HepG2 (cell line): ENCODE measurements around the gene TNP1. TPM values are rescaled to one million over a fixed set of nuclear protein-coding genes. Genes with fewer than 3 reads are reported as not detected.

Source experiments
- DR1 ChIP-seq: sonication (generic); formaldehyde crosslinking; IDR thresholded peaks from 2 replicates; pipeline ENCODE4 v1.8.0; 2021; ENCODE audit warnings: mild to moderate bottlenecking, missing genetic modification reagents, inconsistent platforms
- EP300 ChIP-seq, 3 experiments: sonication (generic) in 1 of 3; formaldehyde crosslinking in 1 of 3; IDR thresholded peaks; 2 replicates each; pipeline versions ENCODE4 v1.5.1 to v1.6.1; 2011 to 2020; ENCODE audit warnings: low read depth in 2 of 3, low read length in 2 of 3, borderline replicate concordance in 1 of 3, improper control_type of control experiment in 1 of 3, mild to moderate bottlenecking in 1 of 3, missing genetic modification reagents in 1 of 3, moderate library complexity in 1 of 3
- ESRRA ChIP-seq: sonication (generic); formaldehyde crosslinking; IDR thresholded peaks from 2 replicates; pipeline ENCODE4 v1.5.1; 2020; ENCODE audit warnings: mild to moderate bottlenecking, low read depth, missing genetic modification reagents
- FOSL2 ChIP-seq: sonication (generic); formaldehyde crosslinking; IDR thresholded peaks from 2 replicates; pipeline ENCODE4 v1.4.0; 2020; ENCODE audit warnings: missing genetic modification reagents
- FOXA3 ChIP-seq: IDR thresholded peaks from 2 replicates; pipeline ENCODE4 v1.6.1; 2016; ENCODE audit warnings: missing genetic modification reagents, missing compliant biosample characterization
- KDM3A ChIP-seq: IDR thresholded peaks from 2 replicates; pipeline ENCODE4 v1.6.1; 2018; ENCODE audit warnings: low read depth, missing compliant biosample characterization
- MAZ ChIP-seq, 2 experiments: sonication (generic) in 1 of 2; formaldehyde crosslinking in 1 of 2; IDR thresholded peaks; 2 replicates each; pipeline versions ENCODE4 v1.5.0 to v1.6.1; 2012 to 2020; ENCODE audit warnings: low read depth in 2 of 2, mild to moderate bottlenecking in 2 of 2, borderline replicate concordance in 1 of 2, improper control_type of control experiment in 1 of 2, low read length in 1 of 2, missing genetic modification reagents in 1 of 2, moderate library complexity in 1 of 2
- POGZ ChIP-seq: sonication (generic); formaldehyde crosslinking; IDR thresholded peaks from 2 replicates; pipeline ENCODE4 v1.4.0; 2020; ENCODE audit warnings: mild to moderate bottlenecking, missing genetic modification reagents
- RARA ChIP-seq: IDR thresholded peaks from 2 replicates; pipeline ENCODE4 v1.6.1; 2016; ENCODE audit warnings: missing genetic modification reagents, missing compliant biosample characterization
- SALL1 ChIP-seq: sonication (generic); formaldehyde crosslinking; IDR thresholded peaks from 2 replicates; pipeline ENCODE4 v1.8.0; 2022; ENCODE audit warnings: mild to moderate bottlenecking, missing genetic modification reagents
- ZFYVE20 ChIP-seq: sonication (generic); formaldehyde crosslinking; IDR thresholded peaks from 2 replicates; pipeline ENCODE4 v1.8.0; 2023; ENCODE audit warnings: low read depth, mild to moderate bottlenecking, moderate library complexity, missing genetic modification reagents, borderline replicate concordance
- ZNF12 ChIP-seq: sonication (generic); formaldehyde crosslinking; IDR thresholded peaks from 2 replicates; pipeline ENCODE4 v1.5.0; 2020; ENCODE audit warnings: missing genetic modification reagents
- ZNF20 ChIP-seq: sonication (generic); formaldehyde crosslinking; IDR thresholded peaks from 2 replicates; pipeline ENCODE4 v1.4.0; 2020; ENCODE audit warnings: mild to moderate bottlenecking, moderate library complexity, missing genetic modification reagents
- ZNF235 ChIP-seq: sonication (generic); formaldehyde crosslinking; IDR thresholded peaks from 2 replicates; pipeline ENCODE4 v1.8.1; 2023; ENCODE audit warnings: mild to moderate bottlenecking, missing genetic modification reagents, borderline replicate concordance
- ZNF251 ChIP-seq: sonication (generic); formaldehyde crosslinking; IDR thresholded peaks from 2 replicates; pipeline ENCODE4 v1.9.0; 2021; ENCODE audit warnings: mild to moderate bottlenecking, missing genetic modification reagents
- ZNF598 ChIP-seq: sonication (generic); formaldehyde crosslinking; IDR thresholded peaks from 2 replicates; pipeline ENCODE4 v1.5.1; 2020; ENCODE audit warnings: mild to moderate bottlenecking, missing genetic modification reagents, borderline replicate concordance
- ZNF7 ChIP-seq: IDR thresholded peaks from 2 replicates; pipeline ENCODE4 v1.6.1; 2016; ENCODE audit warnings: missing biosample characterization, missing genetic modification reagents
- polyA plus RNA-seq, 8 experiments: library from polyadenylated mRNA; depleted of rRNA in 3 of 8; stranded (reverse) in 7 of 8; unstranded in 1 of 8; fragments of >200 nt; fragmentation: Illumina TruSeq in 4 of 8; extraction: Trizol in 4 of 8; gene quantifications; 2 replicates each; pipeline versions ENCODE4 v1.2.1 to v1.2.3, GENCODE V29; 2011 to 2016; ENCODE audit warnings: low read depth in 4 of 8, missing spikeins in 1 of 8, mixed read lengths in 1 of 8; ENCODE audit not compliant: insufficient read depth in 1 of 8
- total RNA-seq, 5 experiments: library from RNA; depleted of rRNA; stranded (reverse); fragments of >200 nt; fragmentation: Illumina TruSeq; extraction: Trizol; gene quantifications; 2 replicates each; pipeline ENCODE4 v1.2.3, GENCODE V29; 2016; ENCODE audit warnings: low read depth in 1 of 5
- TF ChIP-seq, protein P1 (sequence below): sonication (generic); formaldehyde crosslinking; IDR thresholded peaks from 2 replicates; pipeline ENCODE4 v1.4.0; 2020; ENCODE audit warnings: mild to moderate bottlenecking, missing genetic modification reagents, borderline replicate concordance
- TF ChIP-seq, protein P2 (sequence below), 2 experiments: sonication (generic) in 1 of 2; formaldehyde crosslinking in 1 of 2; IDR thresholded peaks; 2 replicates each; pipeline versions ENCODE4 v1.4.0 to v1.6.1; 2016 to 2020; ENCODE audit warnings: borderline replicate concordance in 1 of 2, low read depth in 1 of 2, mild to moderate bottlenecking in 1 of 2, missing genetic modification reagents in 1 of 2

Gene TNP1
- total and polyA plus RNA-seq, 2 of the 13 experiments (the other 11 are each of a cell fraction or from before 2014, with no cell fraction given), result not detected

DNA sequence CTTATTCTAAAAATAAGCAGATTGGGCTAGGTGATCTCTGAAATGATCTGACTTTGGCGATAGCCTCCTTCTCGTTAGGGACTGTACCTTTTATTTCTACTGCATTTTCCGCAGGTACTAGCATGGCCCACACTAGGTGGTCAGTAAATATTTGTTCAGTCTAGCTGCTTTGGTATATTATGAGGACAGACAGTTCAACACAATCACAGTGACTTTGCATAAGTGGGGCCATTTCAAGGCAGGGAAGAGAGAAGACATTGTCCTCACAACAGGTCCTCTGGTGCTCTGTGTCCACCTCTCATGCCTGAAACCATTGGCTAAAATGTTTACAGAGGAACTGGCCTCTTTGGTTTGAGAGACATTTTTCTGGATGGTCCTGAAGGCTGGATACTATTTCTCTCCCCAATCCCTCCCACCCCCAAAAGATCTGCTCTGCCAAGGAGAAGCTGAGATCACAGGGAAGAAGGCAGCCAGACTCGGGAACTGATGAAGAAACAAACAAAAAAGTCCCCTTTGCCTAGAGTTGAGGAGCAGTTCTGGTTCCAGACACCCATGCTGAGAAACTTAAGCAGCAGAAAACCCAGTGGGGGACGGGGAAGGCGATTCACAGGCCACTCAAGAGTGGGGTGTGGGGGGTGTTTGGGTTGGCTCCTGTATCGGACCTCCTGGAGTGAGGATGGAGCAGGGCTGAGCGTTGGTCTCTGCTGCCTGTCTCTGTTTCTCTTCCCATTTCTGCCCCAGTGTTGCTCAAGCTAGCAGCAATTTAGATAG lies 2.9 kb upstream of the TNP1 start (continued):
- no peak for TF ChIP-seq ZNF598
- TF ChIP-seq ZNF7 (CRISPR knock-in tag), result no peak
- TF ChIP-seq ZNF12, result 0 out of 2 replicates have a peak, but pooled peaks have one; percentile 26
- TF ChIP-seq FOXA3 (CRISPR knock-in tag), result peak; percentile 57; the same call in 1 of the 2 replicates
- no peak for TF ChIP-seq ZNF235 (CRISPR knock-in tag)
- no peak for TF ChIP-seq ZNF20 (CRISPR knock-in tag)
- no peak for TF ChIP-seq DR1 (CRISPR knock-in tag)
- 0 out of 2 replicates have a peak, but pooled peaks have one; percentile 27 for TF ChIP-seq POGZ
- TF ChIP-seq ZNF251 (CRISPR knock-in tag), result no peak
- peak; percentile 64 for TF ChIP-seq FOSL2 (CRISPR knock-in tag)
- peak; percentile 64; the same call in 1 of the 2 replicates for TF ChIP-seq RARA (CRISPR knock-in tag)
- TF ChIP-seq, protein P1, sequence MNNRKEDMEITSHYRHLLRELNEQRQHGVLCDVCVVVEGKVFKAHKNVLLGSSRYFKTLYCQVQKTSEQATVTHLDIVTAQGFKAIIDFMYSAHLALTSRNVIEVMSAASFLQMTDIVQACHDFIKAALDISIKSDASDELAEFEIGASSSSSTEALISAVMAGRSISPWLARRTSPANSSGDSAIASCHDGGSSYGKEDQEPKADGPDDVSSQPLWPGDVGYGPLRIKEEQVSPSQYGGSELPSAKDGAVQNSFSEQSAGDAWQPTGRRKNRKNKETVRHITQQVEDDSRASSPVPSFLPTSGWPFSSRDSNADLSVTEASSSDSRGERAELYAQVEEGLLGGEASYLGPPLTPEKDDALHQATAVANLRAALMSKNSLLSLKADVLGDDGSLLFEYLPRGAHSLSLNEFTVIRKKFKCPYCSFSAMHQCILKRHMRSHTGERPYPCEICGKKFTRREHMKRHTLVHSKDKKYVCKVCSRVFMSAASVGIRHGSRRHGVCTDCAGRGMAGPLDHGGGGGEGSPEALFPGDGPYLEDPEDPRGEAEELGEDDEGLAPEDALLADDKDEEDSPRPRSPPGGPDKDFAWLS (CRISPR knock-in tag), result no peak
- peak in 1 of 2 experiments; percentile 78; a peak in 2 of 4 replicates for TF ChIP-seq EP300 (IDR thresholded peaks at IDR 0.05; ENCODE audit: low read depth in 2 of 2, low read length in 2 of 2)
- TF ChIP-seq EP300 (CRISPR knock-in tag; IDR thresholded peaks at IDR 0.05; ENCODE audit: borderline replicate concordance), result peak; percentile 84
- TF ChIP-seq MAZ (IDR thresholded peaks at IDR 0.05; ENCODE audit: borderline replicate concordance, low read depth, low read length), result no peak
- no peak for TF ChIP-seq MAZ (CRISPR knock-in tag; IDR thresholded peaks at IDR 0.05; ENCODE audit: low read depth)
- no peak for TF ChIP-seq ESRRA (CRISPR knock-in tag)
- peak; percentile 47; the same call in 1 of the 2 replicates for TF ChIP-seq SALL1 (CRISPR knock-in tag)
- TF ChIP-seq KDM3A (CRISPR knock-in tag), result no peak
- no peak for TF ChIP-seq ZFYVE20 (CRISPR knock-in tag)
- TF ChIP-seq, protein P2, sequence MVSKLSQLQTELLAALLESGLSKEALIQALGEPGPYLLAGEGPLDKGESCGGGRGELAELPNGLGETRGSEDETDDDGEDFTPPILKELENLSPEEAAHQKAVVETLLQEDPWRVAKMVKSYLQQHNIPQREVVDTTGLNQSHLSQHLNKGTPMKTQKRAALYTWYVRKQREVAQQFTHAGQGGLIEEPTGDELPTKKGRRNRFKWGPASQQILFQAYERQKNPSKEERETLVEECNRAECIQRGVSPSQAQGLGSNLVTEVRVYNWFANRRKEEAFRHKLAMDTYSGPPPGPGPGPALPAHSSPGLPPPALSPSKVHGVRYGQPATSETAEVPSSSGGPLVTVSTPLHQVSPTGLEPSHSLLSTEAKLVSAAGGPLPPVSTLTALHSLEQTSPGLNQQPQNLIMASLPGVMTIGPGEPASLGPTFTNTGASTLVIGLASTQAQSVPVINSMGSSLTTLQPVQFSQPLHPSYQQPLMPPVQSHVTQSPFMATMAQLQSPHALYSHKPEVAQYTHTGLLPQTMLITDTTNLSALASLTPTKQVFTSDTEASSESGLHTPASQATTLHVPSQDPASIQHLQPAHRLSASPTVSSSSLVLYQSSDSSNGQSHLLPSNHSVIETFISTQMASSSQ (IDR thresholded peaks at IDR 0.05; ENCODE audit: low read depth), result no peak
- TF ChIP-seq, protein P2 (CRISPR knock-in tag; IDR thresholded peaks at IDR 0.05; ENCODE audit: borderline replicate concordance), result no peak
